GM20000 (cell line): ENCODE data around the gene PLD5.
"Not testable (repeated sequence)": the region's sequence is repeated elsewhere in the genome, so short reads cannot be mapped to it uniquely, and the experiment has no call there.

Source experiments
- DNase-seq: peaks from one replicate; pipeline ENCODE4 v3.0.0; 2012; ENCODE audit warnings: low spot score
- CTCF ChIP-seq: IDR thresholded peaks from 2 replicates; pipeline ENCODE4 v1.5.1; 2012; ENCODE audit warnings: mild to moderate bottlenecking, control low read depth; ENCODE audit errors: extremely low read depth, missing control alignments

The PLD5 gene

DNA sequence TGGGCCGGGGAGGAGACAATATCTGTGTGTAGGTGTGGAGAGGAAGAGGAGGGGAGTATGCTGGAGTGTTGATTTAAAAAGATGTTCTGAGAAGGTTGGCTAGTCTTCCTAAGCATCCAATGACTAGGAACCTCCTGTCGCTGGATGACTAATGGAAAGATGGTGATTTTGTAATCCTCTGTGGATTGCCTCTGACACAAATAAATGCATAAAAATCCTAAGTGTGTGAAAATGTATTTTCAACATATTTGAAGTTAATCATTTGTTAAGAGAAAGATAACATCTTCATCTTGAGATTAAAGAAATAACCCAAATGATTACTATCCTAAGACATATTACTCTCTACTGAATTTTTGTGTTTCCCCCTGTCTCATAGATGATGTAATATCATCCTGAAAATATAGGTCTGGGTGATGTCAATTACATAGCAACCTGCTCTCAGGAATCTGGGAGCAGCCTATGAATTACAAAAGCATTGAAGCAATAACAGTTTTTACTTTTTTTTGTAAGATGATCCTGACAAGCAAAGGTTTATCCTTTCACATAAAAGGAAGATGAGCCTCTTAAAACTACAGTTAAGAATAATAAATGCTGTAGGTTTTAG, 305.1 kb downstream of the PLD5 start:
- TF ChIP-seq CTCF = no peak
- DNase-seq = no peak

GRCh38 chr1:242216368-242216767, 308.1 kb downstream of the PLD5 start:
- no peak for DNase-seq
- TF ChIP-seq CTCF = no peak

DNA sequence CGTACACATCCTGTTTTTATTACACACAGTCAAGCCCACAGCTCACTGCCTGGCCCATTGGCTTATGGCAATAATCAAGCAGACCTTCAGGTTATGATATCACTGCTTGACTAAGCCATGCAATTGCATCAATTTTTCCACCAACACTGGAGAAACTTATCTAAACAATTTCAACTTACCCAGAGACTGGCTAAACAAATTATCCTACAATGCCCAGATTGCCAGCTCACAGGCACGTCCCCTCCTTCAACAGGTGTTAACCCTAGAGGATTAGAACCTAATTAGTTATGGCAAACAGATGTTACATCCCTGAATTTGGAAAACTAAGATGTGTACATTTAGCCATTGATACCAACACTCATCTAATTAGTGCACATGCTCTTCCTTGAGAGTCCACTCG, 310.0 kb downstream of the PLD5 start:
- not testable (repeated sequence) for DNase-seq

DNA sequence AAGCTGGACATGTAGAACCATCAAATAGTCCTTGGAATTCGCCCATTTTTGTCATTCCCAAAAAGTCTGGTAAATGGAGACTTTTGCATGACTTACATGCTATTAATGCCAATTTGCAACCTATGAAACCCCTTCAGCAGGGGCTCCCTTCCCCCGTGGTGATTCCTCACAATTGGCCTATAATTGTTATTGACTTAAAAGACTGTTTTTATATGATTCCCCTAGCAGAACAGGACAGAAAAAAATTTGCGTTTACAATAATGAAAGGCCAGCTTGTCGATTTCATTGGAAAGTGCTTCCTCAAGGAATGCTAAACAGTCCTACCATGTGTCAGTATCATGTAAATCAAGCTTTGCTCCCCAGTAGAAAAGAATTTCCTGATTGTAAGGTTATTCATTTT, 311.5 kb downstream of the PLD5 start:
- not testable (repeated sequence) for DNase-seq

- no peak for DNase-seq
- no peak for TF ChIP-seq CTCF
Measured at GRCh38 chr1:242212401-242212800, 312.1 kb downstream of the PLD5 start.

GRCh38 chr1:242211254-242212022, 313.1 kb downstream of the PLD5 start:
- DNase-seq = no peak
- TF ChIP-seq CTCF = no peak

DNA sequence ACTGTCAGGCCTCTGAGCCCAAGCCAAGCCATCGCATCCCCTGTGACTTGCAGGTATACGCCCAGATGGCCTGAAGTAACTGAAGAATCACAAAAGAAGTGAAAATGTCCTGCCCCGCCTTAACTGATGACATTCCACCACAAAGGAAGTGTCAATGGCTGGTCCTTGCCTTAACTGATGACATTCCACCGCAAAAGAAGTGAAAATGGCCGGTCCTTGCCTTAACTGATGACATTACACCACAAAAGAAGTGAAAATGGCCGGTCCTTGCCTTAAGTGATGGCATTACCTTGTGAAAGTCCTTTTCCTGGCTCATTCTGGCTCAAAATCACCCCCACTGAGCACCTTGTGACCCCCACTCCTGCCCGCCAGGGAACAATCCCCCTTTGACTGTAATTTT, 314.2 kb downstream of the PLD5 start:
- not testable (repeated sequence) for DNase-seq

DNA sequence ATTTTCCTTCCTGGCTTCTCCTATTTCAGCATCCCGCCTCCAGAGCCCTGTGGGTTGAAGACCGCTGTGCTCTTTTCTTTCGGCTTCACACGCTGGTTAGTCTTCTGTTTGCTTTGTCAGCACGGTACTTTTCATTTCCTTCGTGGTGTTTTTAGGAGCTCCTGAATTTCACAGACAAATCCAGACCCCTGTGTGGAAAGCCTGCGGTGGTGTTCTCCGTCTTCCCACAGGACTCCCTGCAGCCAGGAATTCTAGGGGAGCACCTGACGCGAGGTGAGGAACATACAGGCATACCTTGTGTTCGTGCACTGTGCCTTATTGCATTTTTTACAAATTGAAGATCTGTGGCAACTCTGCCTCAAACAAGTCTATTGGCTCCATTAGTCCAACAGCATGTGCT, 315.4 kb downstream of the PLD5 start:
- DNase-seq = no peak
- TF ChIP-seq CTCF = no peak

GRCh38 chr1:242208021-242208420, 316.5 kb downstream of the PLD5 start:
- TF ChIP-seq CTCF = no peak
- no peak for DNase-seq
